HepG2 (cell line): ENCODE data around the gene CDK10. TPM values are rescaled to one million over a fixed set of nuclear protein-coding genes. Genes with fewer than 3 reads are reported as not detected.

Source experiments
- ARID2 ChIP-seq: sonication (generic); formaldehyde crosslinking; IDR thresholded peaks from 2 replicates; pipeline ENCODE4 v1.8.1; 2022; ENCODE audit warnings: mild to moderate bottlenecking, missing genetic modification reagents, borderline replicate concordance
- HDAC1 ChIP-seq: sonication (generic); formaldehyde crosslinking; IDR thresholded peaks from 2 replicates; pipeline ENCODE4 v1.5.1; 2020; ENCODE audit warnings: mild to moderate bottlenecking, missing genetic modification reagents
- HMG20A ChIP-seq: IDR thresholded peaks from 2 replicates; pipeline ENCODE4 v1.6.1; 2016; ENCODE audit warnings: borderline replicate concordance
- HOXA3 ChIP-seq: sonication (generic); formaldehyde crosslinking; IDR thresholded peaks from 2 replicates; pipeline ENCODE4 v1.5.0; 2020; ENCODE audit warnings: missing genetic modification reagents
- IRF1 ChIP-seq: sonication (generic); formaldehyde crosslinking; IDR thresholded peaks from 2 replicates; pipeline ENCODE4 v1.4.0; 2020; ENCODE audit warnings: low read depth, mild to moderate bottlenecking, missing genetic modification reagents
- MXD4 ChIP-seq: IDR thresholded peaks from 2 replicates; pipeline ENCODE4 v1.6.1; 2016; ENCODE audit warnings: mild to moderate bottlenecking, missing biosample characterization, missing genetic modification reagents
- STAT6 ChIP-seq: sonication (generic); formaldehyde crosslinking; IDR thresholded peaks from 2 replicates; pipeline ENCODE4 v1.4.0; 2020; ENCODE audit warnings: missing genetic modification reagents, mild to moderate bottlenecking, borderline replicate concordance
- TFE3 ChIP-seq: IDR thresholded peaks from 2 replicates; pipeline ENCODE4 v1.6.1; 2016
- THAP9 ChIP-seq: sonication (generic); formaldehyde crosslinking; IDR thresholded peaks from 2 replicates; pipeline ENCODE4; 2020; ENCODE audit warnings: missing genetic modification reagents, mild to moderate bottlenecking, borderline replicate concordance
- ZBTB2 ChIP-seq: sonication (generic); formaldehyde crosslinking; IDR thresholded peaks from 2 replicates; pipeline ENCODE4 v1.8.0; 2022; ENCODE audit warnings: low read depth, missing genetic modification reagents
- ZBTB25 ChIP-seq: IDR thresholded peaks from 2 replicates; pipeline ENCODE4 v1.6.1; 2018; ENCODE audit warnings: missing genetic modification reagents
- ZGPAT ChIP-seq: IDR thresholded peaks from 2 replicates; pipeline ENCODE4 v1.6.1; 2016; ENCODE audit warnings: mild to moderate bottlenecking
- ZNF350 ChIP-seq: sonication (generic); formaldehyde crosslinking; IDR thresholded peaks from 2 replicates; pipeline ENCODE4 v1.4.0; 2020; ENCODE audit warnings: mild to moderate bottlenecking, low read depth, missing genetic modification reagents, borderline replicate concordance
- ZNF430 ChIP-seq: sonication (generic); formaldehyde crosslinking; IDR thresholded peaks from 2 replicates; pipeline ENCODE4 v1.9.0; 2021; ENCODE audit warnings: mild to moderate bottlenecking, missing genetic modification reagents
- ZNF709 ChIP-seq: sonication (generic); formaldehyde crosslinking; IDR thresholded peaks from 2 replicates; pipeline ENCODE4 v1.5.0; 2020; ENCODE audit warnings: mild to moderate bottlenecking, missing genetic modification reagents
- polyA plus RNA-seq, 8 experiments: library from polyadenylated mRNA; depleted of rRNA in 3 of 8; stranded (reverse) in 7 of 8; unstranded in 1 of 8; fragments of >200 nt; fragmentation: Illumina TruSeq in 4 of 8; extraction: Trizol in 4 of 8; gene quantifications; 2 replicates each; pipeline versions ENCODE4 v1.2.1 to v1.2.3, GENCODE V29; 2011 to 2016; ENCODE audit warnings: low read depth in 4 of 8, missing spikeins in 1 of 8, mixed read lengths in 1 of 8; ENCODE audit not compliant: insufficient read depth in 1 of 8
- total RNA-seq, 5 experiments: library from RNA; depleted of rRNA; stranded (reverse); fragments of >200 nt; fragmentation: Illumina TruSeq; extraction: Trizol; gene quantifications; 2 replicates each; pipeline ENCODE4 v1.2.3, GENCODE V29; 2016; ENCODE audit warnings: low read depth in 1 of 5

Gene CDK10
- total and polyA plus RNA-seq, 2 of the 13 experiments (the other 11 are each of a cell fraction or from before 2014, with no cell fraction given): 2.5 to 3.9 TPM

GRCh38 chr16:89657442-89658220, 28.9 kb upstream of the CDK10 start, which contains the start of the genes CHMP1A and SPATA33 (continued):
- TF ChIP-seq ZGPAT (peak; percentile 86; the same call in 1 of the 2 replicates), HMG20A (CRISPR knock-in tag) (no peak), HOXA3 (CRISPR knock-in tag) (peak; percentile 88), ZNF430 (CRISPR knock-in tag) (no peak; the same call in 1 of the 2 replicates), ZBTB25 (CRISPR knock-in tag) (peak; percentile 69; the same call in 1 of the 2 replicates), MXD4 (CRISPR knock-in tag) (peak; percentile 91), ZNF709 (peak; percentile 66; the same call in 1 of the 2 replicates), ARID2 (CRISPR knock-in tag) (no peak), ZNF350 (CRISPR knock-in tag) (no peak), STAT6 (peak; percentile 59; the same call in 1 of the 2 replicates), HDAC1 (CRISPR knock-in tag) (peak; percentile 97), TFE3 (CRISPR knock-in tag) (peak; percentile 56; the same call in 1 of the 2 replicates), THAP9 (CRISPR knock-in tag) (peak; percentile 18; the same call in 1 of the 2 replicates), ZBTB2 (CRISPR knock-in tag) (peak; percentile 81; the same call in 1 of the 2 replicates), IRF1 (CRISPR knock-in tag) (no peak)
